D721Med (cell line): Measurements from ENCODE around the gene FOXP2.

Experiments
- DNase-seq: peaks from one replicate; pipeline ENCODE4 v3.0.0; 2011; ENCODE audit warnings: low spot score; ENCODE audit not compliant: insufficient read length
- FAIRE-seq: peaks from 2 replicates; lab custom pipeline; 2011; peaks lifted over from hg19 to GRCh38; lab: Jason Lieb, UNC
- CTCF ChIP-seq: IDR thresholded peaks from 2 replicates; pipeline ENCODE4 v1.5.1; 2012; ENCODE audit warnings: mild to moderate bottlenecking, control low read depth; ENCODE audit not compliant: insufficient read depth; ENCODE audit errors: missing control alignments

Gene FOXP2

GRCh38 chr7:114741911-114742310, 327.3 kb downstream of the FOXP2 start:
- FAIRE-seq, result no peak
- TF ChIP-seq CTCF, result no peak

More at GRCh38 chr7:114741911-114742310, 327.3 kb downstream of the FOXP2 start:
- no peak for DNase-seq
